GM23248 (cell line): Measurements from ENCODE around the gene CHRNA4.

Source experiments
- EZH2 ChIP-seq: fragments of 200-600 bp; sonication (generic); IDR thresholded peaks from 2 replicates; pipeline ENCODE4 v1.6.1; 2018; ENCODE audit warnings: antibody characterized with exemption, mild to moderate bottlenecking; ENCODE audit not compliant: insufficient read depth, poor library complexity, severe bottlenecking
- EZH2phosphoT487 ChIP-seq: fragments of 200-600 bp; sonication (generic); IDR thresholded peaks from 2 replicates; pipeline ENCODE4 v1.6.1; 2018; ENCODE audit warnings: antibody characterized with exemption, moderate library complexity, mild to moderate bottlenecking, low read depth; ENCODE audit not compliant: insufficient read depth

- no peak for TF ChIP-seq EZH2phosphoT487
- no peak for TF ChIP-seq EZH2
These were observed 32.4 kb downstream of the CHRNA4 start for GRCh38 chr20:63328718-63329275.
